Dermis blood vessel endothelial cell (primary cell): ENCODE data around the gene ELMO1. TPM values are rescaled to one million over a fixed set of nuclear protein-coding genes. Genes with fewer than 3 reads are reported as not detected.

Source experiments
- DNase-seq: peaks from one replicate; pipeline ENCODE4 v3.0.0; 2010
- total RNA-seq: library from RNA; depleted of rRNA; stranded (reverse); fragments of >200 nt; gene quantifications from 2 replicates; pipeline ENCODE4 v1.2.3, GENCODE V29; 2014

ELMO1 gene
- total RNA-seq, 1 donor from 2014 or later = 109 TPM

DNA sequence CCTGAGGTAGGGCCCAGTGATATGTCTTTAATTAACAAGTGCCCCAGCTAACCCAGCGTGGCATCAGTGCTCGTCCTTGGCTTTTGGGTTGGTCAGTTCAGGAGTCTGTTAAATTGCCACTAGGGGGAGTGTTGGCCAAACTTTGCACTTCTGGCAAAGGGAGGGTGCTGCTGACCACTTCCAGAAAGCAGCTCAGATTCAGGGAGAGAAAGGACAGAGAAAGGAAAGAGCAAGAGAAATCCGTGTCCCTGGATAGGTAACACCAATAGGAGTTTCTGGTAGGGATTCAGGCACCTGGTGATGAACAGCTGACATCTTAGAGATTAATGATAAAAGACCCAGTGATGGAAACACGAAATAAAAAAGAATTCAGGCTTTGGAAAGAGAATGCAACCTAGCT lies 481.3 kb downstream of the ELMO1 start:
- DNase-seq = peak; percentile 83

DNA sequence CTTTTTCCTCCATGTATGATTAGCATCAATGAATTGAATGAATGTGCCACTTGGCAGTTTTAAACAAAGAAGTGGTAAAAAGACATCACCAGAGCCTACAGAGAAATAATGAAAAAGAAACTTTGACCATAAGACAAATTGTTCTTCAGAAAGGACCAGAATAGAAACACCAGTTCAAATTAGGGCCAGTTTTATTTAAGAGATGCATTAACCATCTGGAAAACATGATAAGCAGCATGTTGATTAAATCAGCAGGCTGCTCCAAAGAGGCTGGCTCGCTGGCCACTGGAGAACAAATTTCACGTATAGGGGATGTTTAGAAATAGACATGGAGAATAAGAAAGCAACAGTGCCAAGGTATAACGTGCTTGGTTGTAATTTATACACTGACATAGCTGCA lies 482.0 kb downstream of the ELMO1 start:
- no peak for DNase-seq

DNA sequence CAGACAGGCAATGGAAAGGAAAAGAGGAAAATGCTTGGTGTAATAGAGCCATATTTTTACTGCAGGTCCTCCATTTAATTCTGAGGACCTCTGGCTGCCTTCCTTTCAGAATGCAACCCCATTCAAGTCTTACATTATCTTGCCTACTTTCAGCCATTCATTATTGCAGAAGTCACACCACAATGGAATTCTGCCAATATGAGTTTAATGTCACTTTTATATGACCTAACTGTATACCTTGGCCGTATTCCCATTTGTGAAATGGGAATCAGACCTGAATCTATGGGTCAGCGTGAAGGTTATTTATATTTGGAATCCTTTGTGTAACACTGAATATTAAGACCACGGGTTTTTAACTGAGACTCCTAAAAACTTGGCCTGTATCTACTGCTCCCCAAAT lies 482.6 kb downstream of the ELMO1 start:
- DNase-seq = peak; percentile 42

DNA sequence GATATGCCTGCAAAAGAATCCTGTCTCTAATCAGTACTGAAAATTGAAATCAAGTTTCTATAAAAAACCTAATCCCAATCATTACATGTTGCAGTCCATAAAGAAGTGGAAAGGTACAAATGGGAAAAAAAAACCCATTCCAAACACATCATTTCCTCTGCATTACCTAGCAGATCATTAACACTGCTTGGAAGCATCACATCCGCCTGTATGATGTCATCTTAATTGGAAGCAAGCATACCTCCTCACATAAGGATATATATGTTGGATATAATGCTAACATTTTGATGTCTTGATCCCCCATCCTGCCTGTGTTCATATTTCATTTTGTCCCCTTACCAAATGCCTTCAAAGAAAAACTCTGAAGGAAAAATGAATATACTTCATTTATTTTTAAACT lies 483.0 kb downstream of the ELMO1 start:
- no peak for DNase-seq

DNA sequence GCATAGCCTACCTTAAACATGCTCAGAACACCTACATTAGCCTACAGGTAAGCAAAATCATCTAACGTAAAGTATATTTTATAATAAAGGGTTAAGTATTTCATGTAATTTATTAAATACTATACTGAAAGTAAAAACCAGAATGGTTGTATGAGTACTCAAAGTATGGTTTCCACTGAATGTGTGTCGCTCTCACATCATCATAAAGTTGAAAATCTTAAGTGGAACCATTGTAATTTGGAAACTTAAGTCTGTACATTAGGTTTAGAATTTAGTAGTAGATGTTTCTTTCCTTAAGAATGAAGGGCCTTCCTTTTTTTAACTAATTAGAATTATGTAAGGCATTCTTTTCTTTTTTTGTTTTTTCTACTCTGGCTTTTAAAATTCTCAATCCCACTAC lies 484.4 kb downstream of the ELMO1 start:
- no peak for DNase-seq

DNA sequence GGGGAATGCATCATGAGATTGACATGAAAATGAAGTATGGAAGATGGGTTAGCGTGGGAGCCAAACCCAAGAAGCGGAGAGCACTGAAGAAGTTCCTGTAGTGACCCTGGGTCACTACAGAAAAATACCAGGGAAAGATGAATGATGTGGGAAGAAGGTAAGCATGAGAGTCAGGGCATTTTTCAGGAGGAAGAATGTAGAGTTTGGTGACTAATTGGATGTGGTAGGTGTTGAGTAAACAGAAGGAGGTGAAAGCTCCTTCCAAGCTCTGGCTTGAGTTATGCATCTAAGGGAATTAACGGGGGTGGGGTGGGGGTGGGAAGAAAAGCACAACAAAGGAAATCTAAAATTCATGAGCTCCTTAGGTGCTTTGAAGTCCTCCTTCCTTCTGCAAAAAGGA lies 486.3 kb downstream of the ELMO1 start:
- DNase-seq = no peak

DNA sequence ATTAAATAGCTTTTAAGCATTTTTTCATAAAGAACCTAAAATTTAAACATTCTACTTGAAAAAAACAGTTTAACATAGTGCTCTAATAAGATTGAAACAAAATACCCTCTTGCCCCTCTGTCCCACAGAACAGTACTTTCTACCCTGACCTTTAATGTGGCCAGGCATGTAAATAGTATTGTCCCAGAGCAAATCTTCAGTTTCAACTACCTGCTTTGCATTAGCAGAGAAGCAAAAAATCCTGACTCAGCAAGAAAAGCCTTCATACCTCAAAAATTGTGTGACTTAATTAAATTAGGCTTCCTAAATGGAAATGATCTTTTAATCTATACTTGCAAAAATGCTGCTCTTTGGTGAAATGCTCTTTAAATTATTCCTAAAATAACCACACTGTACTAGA lies 487.0 kb downstream of the ELMO1 start:
- no peak for DNase-seq

DNA sequence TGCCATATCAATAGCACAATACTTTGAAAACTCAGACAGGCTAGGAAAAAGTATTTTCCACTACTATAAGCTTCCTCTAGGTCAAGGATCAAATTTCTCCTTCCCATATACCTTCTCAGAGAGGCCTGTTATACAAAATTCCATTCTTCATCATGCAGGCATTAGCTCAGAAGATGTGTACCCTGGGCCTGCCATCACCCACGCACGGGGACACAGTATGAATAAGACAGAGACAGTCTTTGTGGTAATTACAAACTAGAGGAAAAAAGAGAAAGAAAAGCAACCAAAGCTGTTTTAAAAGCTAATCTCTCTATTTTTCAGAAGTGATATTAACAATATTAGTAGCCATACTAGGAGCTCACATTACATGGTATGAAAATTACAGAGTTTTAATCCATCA lies 487.6 kb downstream of the ELMO1 start:
- no peak for DNase-seq

DNA sequence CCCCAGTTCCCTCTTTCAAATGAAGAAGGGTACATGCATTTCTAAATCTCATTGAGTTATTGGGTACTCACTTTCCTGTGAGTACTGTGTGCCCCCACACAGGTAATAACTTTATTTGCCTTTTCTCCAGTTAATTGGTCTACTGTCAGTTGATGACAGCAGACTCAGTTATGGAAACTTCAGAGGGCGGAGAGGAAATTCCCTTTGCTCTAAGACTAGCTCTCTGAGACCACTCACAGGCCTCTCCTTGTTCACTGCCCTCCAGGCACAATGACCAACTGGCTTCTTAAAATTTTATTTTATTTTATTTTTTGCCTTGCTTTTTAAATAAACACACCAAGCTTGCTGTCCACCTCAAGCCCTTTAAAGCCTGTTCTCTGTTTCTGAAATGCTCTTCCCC lies 488.6 kb downstream of the ELMO1 start:
- DNase-seq = no peak

DNA sequence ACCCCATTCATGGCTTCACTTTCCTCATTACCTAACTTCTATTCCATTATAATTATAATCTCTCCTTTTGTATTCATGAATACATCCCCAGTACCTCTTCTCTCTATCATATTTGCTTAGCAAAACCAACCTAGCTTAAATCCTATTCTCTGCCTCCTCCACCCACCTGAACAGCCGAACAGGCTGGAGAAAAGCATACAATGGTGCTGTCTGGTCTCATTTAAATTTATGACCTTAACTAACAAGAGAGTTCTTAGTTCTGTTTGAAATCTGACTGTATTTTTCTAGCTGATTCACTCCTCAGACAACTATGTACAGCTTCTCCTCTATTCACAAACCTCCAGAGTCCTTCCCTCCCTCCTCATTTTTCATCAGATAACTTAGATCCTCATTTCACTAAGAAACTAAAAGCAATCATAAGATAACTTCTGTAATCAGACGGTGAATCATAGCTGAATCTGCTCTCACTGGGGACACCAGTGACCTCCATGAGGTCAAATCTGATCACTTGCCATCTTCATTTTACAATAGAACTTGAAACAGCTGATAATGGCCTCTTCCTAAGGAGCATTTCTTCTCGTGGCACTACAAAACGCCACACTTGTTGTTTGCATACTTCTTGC lies 490.4 kb downstream of the ELMO1 start:
- DNase-seq = no peak

DNA sequence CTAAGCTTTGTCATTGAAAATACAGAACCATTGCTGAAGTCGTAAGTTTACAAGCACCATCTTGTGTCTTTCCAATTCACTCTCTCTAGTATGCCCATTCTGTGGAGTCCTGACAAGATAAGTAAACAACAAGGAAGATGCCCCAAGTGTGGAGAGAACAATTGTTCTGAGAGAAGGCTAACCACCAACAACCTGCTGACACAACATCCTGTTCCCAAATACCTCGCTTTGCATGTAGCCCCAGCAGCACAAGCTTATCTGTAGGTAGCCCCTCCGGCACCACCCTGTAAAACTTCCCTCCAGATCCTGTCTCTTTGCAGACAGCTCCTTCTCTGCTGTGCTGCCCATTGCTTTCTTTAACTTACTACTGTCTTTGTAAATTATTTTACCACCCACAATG lies 491.0 kb downstream of the ELMO1 start:
- no peak for DNase-seq

DNA sequence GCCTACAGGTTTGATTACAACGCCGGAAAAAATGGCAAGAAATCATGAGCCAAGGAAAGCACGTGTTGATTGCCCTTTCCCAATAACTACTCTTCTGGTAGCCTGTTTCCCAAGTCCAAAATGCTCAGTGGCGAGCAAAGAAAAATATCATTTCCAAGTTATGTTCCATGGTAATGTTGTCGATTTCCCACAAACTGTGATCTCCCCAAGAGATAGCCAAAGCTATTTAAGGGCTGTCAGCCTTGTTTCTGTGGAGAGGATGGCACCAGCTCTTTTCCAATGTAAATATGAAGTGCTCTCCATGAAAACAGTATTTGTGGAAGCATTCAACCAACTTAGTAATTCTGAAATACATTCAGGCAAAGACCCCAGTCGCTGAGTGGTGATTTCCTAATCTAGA lies 491.9 kb downstream of the ELMO1 start:
- DNase-seq = no peak

DNA sequence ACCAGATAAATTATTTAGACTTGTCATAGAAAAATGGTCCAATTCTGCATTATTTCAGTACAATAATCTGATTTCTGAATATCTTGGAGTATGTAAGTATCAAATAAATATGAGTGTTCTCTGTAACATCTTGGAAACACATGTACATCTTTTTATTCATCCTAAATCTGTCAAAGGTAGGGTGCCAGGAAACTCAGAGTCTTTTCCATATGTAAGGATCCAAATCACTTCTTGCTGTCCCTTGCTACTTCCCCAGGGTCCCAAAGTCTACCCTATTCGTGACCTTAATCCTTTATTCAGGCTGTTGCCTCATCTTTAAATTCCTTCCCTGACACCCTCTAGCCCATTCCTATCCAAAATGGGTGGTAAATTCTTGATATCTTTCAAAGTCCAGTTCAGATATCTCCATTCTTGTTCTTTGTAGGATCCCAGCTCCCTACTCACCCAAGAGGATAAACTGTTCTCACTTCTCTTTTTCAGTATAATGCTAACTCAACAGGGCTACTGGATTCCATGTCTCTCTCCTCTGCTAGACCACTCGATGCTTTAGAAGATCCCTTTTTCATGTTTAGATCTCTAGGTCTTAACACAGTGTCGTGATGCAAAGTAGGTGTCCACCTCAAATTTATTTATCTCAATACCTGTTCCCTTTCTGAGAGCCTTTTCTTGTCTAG lies 493.1 kb downstream of the ELMO1 start:
- DNase-seq = no peak

DNA sequence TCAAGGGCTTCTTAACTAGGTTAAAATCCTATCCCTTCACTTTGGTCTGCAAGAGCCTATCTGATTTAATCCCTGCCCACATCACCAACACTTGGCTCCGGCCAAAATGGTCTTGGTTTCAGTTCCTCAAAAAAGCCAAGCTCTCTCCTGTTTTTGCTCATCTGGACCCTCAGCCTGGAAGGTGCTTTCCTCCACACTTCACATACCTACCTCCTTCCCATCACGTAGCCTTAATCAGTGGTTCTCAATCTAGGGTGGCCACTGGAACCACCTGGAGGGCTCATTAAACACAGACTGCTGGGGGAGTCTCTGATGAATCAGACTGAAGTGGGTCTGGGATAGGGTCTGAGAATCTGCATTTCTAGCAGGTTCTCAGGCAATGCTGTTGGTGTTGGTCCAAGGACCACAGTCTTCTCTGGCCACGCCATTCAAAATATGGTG lies 497.4 kb downstream of the ELMO1 start:
- DNase-seq = no peak

DNA sequence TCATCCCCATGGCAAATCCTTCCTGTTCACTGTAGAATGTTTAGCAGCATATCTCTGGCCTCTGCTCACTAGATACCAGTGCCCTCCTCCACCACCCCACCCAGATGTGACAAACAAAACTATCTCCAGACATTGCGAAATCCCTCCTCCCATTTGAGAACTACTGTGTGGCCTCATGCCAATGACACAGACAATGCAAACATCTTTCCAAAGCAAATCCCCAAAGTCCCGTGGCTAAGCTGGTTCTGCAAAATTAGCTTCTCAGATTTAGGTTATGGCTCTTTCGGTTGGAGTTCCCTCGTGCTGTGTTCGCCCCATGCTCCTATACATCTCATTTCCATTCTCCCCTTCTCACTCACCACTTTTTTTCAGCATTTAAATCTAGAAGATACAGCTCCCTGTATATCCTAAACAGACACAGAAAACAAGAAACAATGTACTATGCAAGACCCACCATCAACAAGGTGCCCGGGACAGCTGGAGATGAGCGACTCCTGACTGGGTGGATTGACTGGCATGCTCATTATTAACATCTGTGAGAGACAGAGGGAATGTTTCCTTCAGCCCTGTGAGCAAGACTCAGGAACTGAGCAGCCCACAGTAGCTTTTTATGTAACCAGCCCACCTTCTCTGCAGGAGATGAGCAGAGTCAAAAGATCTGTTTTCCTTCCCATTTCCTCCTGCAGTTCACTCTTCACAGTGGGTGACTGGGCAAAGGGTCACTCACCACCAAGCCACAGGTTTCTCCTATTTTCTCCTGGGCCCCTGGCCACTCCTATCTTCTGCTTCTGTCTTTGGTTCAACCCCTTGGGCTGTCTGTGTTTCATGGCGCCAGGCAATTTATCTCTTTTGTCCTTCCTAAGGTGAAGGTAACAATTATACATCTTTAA lies 498.7 kb downstream of the ELMO1 start:
- DNase-seq = no peak

DNA sequence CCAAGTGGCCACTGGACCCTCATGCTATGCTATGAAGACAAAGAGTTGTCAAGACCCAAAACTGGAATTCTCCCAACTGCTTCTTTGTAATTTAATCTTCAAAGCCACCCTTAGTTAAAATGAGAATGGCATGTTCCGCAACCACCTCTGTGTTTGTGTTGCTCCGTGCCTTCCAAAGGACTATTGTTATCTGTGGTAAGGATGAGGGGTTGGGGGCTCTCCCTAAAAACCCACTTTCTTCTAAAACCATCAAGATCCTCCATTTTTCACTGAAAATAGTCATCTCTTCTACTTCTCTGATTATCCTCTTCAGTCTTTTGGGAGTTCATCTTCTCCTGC lies 502.3 kb downstream of the ELMO1 start:
- no peak for DNase-seq

DNA sequence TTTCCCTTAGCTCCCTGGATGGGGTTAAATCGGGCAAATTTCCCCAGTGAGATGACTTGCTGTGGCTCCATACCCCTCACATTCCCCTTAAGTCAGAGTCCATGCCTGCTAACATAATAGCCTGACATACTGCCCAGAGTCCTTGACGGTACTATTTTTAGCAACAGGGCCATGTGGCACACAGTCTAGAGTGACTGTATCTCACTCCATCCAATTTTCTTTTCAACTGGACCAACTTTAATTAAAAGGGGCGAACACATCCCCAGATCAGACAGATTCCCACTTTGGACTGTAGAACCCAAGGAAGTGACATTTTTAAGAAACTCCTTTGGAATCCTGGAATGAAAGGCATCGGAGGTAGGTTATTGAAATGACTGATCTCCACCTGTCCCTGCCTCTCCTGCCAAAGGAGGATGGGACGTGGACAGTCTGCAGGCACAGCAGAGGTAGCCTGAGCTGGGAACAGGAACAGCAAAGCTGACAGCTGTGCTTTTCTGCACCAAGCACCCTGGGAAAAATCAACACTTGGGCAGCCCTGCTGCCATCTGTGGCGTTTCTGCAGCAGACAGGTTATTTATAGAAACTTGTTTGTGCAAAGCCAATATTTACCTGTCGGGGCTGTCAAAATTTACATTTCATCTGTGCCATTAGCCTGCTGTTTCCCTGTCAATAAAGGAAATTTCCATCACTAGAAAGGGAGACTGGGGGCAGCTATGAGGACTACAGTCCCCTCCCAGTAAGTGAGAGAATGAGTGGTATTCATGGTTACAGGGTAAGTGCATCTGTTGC lies 502.9 kb downstream of the ELMO1 start:
- DNase-seq = no peak

DNA sequence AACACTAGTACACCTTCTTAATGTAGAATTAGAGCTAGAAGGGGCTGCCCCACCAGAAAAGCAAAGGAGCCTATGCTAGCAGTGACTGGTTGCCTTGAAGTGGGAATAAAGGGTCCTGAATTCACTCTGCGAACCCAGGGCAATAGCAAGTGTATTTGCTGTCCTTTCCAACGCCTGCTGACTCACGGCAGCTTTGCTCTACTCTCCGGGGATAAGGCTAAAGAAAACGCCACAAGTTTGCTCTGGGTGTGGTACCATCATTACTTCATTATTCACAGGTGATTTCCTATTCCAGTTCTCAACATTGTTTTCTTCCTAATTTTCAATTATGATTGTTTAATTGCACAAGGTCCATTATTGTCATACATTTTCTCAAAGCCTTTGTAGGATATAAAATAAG lies 503.8 kb downstream of the ELMO1 start:
- no peak for DNase-seq

DNA sequence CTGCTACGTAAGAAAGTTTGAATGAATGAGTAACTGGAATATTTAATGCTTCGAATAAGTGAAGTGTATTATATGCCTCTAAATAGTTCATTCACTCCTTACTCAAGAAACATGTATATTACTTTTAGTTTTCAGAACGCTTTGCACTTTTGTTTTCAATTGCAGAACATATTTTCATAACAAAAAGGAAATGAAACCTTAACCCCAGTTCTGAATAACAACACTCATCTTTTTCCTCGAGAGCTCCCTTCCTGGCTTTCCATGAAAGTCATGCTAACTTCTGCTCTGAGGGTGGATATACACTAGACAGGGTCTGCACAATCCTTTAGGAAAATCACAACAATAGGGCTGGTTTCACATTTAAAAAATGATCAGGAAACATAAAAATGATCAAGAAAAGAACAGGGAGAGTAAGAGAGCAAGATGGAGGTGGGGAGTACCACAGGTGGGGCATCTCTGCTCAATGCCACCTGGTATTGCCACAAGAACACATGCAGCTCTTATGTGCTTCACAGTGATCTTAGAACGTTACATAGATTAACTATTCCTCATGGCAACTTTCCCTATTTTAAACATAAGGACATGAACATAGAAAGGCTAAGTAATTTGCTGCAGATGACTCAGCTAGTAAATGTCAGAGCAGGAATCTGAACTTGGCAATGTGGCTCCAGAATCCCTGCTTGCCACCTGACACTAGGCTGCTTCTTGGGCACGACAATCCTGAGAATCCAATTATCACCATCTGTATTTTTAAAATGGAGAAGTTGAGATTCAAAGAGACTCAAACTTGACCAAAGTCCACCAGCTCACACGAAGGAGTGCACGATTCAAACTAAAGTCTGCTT lies 504.9 kb downstream of the ELMO1 start:
- DNase-seq = no peak

DNA sequence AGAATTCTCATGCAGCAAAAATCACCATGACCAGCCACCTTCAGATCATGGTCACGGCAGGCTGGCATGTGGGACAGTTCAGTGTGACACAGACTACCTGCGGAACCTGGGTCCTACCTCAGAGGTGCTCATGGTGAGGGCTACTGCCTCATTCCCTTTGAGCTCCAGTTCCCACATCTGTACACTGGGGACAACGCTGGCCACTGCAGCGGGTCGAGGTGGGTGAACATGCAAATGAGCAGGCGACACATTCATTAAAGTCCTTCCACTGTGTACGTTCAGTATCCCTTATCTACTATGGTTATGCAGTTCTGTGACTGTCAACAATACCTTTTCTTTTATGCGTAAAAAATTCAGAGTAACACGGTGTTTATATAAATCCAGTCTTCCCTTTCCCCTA lies 505.7 kb downstream of the ELMO1 start:
- DNase-seq = no peak

DNA sequence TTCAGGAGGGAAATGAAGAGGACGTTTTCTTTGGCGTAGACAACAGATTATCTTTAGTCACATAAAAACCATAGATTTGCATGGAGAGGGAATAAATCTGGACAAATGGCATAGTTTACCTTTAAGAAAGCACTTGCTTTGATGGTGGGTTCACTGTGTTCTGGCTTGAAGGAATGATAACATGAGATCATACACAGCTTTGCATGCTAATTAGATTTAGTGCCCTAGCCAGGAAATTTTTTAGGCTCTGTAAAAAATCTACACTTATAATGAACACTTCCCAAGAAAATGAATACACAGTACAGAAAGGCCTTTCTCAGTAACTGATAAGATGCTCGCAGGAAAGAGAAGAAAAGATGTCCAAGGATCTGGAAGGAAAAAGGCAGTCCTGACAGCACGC lies 506.1 kb downstream of the ELMO1 start:
- DNase-seq = no peak

DNA sequence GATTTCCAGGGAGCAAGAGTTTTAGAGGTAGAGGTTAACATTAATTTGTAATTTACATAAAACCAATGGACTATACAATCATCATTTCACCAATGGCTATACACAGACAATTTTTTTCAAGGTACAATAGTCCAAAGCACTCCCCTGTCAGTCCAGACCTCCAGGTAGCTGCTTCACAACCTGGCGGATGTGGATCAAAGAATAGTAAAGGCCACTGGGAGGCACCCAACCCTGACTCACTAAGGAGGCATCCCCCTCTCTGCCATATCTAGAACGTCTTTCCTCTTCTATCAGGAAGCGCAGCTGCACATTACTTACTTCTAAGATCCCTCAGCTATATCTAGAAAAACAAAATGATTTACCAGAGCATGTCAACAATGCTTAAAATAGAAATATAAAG lies 506.6 kb downstream of the ELMO1 start:
- DNase-seq = no peak
